Endothelial cell of umbilical vein (primary cell): ENCODE results near the gene SYT2. TPM values are rescaled to one million over a fixed set of nuclear protein-coding genes. Genes with fewer than 3 reads are reported as not detected.

Source experiments
- BruUV-seq: library from RNA; stranded (reverse); fragments of 400-500 nt; replicated peaks from 2 replicates; lab custom pipeline; 2021; lab: Mats Ljungman, UMichigan
- CTCF ChIA-PET: fragments of 300-600, 350-600 bp; sonication (Branson Sonifier 250); formaldehyde crosslinking; loops from one replicate; lab custom pipeline; 2021; ENCODE audit warnings: antibody characterized with exemption, inconsistent platforms; lab: Charles Lee
- POLR2A ChIA-PET: fragments of 300-600, 350-600 bp; sonication (Branson Sonifier 250); formaldehyde crosslinking; loops from one replicate; lab custom pipeline; 2021; ENCODE audit warnings: antibody characterized with exemption, inconsistent platforms; lab: Charles Lee
- DNase-seq: peaks from one replicate; pipeline ENCODE4 v3.0.0-alpha.2; 2011; ENCODE audit warnings: low read depth, low spot score
- FAIRE-seq: peaks from 2 replicates; lab custom pipeline; 2011; peaks lifted over from hg19 to GRCh38; lab: Jason Lieb, UNC
- H2AFZ ChIP-seq: 2 replicates; pipeline ENCODE4 v1.6.0; 2012; ENCODE audit warnings: low read depth, low read length, control low read depth, inconsistent platforms
- H3K27ac ChIP-seq: 2 replicates; pipeline ENCODE4 v1.5.1; 2011; ENCODE audit warnings: low read depth, mild to moderate bottlenecking, control low read depth, low read length, moderate library complexity; ENCODE audit not compliant: insufficient read depth
- H3K27me3 ChIP-seq, 2 experiments: 2 replicates each; pipeline versions ENCODE4 v1.6.0 to v1.6.1; 2011; ENCODE audit warnings: low read length in 2 of 2, mixed read lengths in 1 of 2; ENCODE audit not compliant: control insufficient read depth in 2 of 2, insufficient read depth in 2 of 2
- H3K36me3 ChIP-seq, 2 experiments: 2 replicates in 1 of 2; 3 replicates in 1 of 2; pipeline ENCODE4 v1.5.1; 2011; ENCODE audit warnings: low read length in 2 of 2, mild to moderate bottlenecking in 1 of 2, moderate library complexity in 1 of 2; ENCODE audit not compliant: control insufficient read depth in 2 of 2, insufficient read depth in 2 of 2; ENCODE audit errors: extremely low read depth in 1 of 2
- H3K4me1 ChIP-seq: 3 replicates; pipeline ENCODE4 v1.5.1; 2011; ENCODE audit warnings: mild to moderate bottlenecking, low read length; ENCODE audit not compliant: control insufficient read depth, insufficient read depth; ENCODE audit errors: extremely low read depth
- H3K4me2 ChIP-seq: 2 replicates; pipeline ENCODE4 v1.6.1; 2011; ENCODE audit warnings: low read length, control low read depth, mixed read lengths; ENCODE audit not compliant: insufficient read depth
- H3K4me3 ChIP-seq, 3 experiments: fragments of 200-600 bp in 1 of 3; sonication (generic), shearing (Covaris generic) in 1 of 3; replicated peaks in 1 of 3; 2 replicates each; pipeline ENCODE4 v1.5.1; 2011 to 2016; ENCODE audit warnings: control low read depth in 3 of 3, low read length in 3 of 3, mild to moderate bottlenecking in 2 of 3, inconsistent platforms in 1 of 3, low read depth in 1 of 3, moderate library complexity in 1 of 3; ENCODE audit not compliant: insufficient read depth in 1 of 3
- H3K79me2 ChIP-seq: 2 replicates; pipeline ENCODE4 v1.6.0; 2012; ENCODE audit warnings: low read length, inconsistent platforms; ENCODE audit not compliant: control insufficient read depth, insufficient read depth
- H3K9ac ChIP-seq: replicated peaks from 2 replicates; pipeline ENCODE3; 2011; ENCODE audit warnings: low read length, control low read depth; ENCODE audit not compliant: insufficient read depth; ENCODE audit errors: extremely low read depth
- H3K9me1 ChIP-seq: replicated peaks from 3 replicates; pipeline ENCODE4 v1.6.0; 2011; ENCODE audit warnings: mild to moderate bottlenecking, low read length; ENCODE audit not compliant: control insufficient read depth, insufficient read depth; ENCODE audit errors: extremely low read depth
- H3K9me3 ChIP-seq: replicated peaks from 2 replicates; pipeline ENCODE4 v1.5.1; 2012; ENCODE audit warnings: low read length, inconsistent platforms; ENCODE audit not compliant: control insufficient read depth, insufficient read depth
- H4K20me1 ChIP-seq: replicated peaks from 2 replicates; pipeline ENCODE3; 2011; ENCODE audit warnings: mild to moderate bottlenecking, low read length; ENCODE audit not compliant: control insufficient read depth, insufficient read depth; ENCODE audit errors: extremely low read depth
- EZH2 ChIP-seq: IDR thresholded peaks from 2 replicates; pipeline ENCODE4 v1.6.1; 2012; ENCODE audit warnings: borderline replicate concordance, low read depth, mild to moderate bottlenecking, moderate library complexity, low read length, inconsistent platforms; ENCODE audit not compliant: severe bottlenecking
- FOS ChIP-seq: IDR thresholded peaks from 2 replicates; pipeline ENCODE4 v1.6.1; 2011; ENCODE audit warnings: mild to moderate bottlenecking, low read length, moderate library complexity, borderline replicate concordance; ENCODE audit not compliant: insufficient read depth
- GATA2 ChIP-seq: IDR thresholded peaks from 2 replicates; pipeline ENCODE4 v1.7.0; 2011; ENCODE audit warnings: low read depth, mild to moderate bottlenecking, moderate library complexity, mixed read lengths, low read length; ENCODE audit not compliant: insufficient read length, insufficient read depth
- JUN ChIP-seq: IDR thresholded peaks from 2 replicates; pipeline ENCODE4 v1.6.1; 2011; ENCODE audit warnings: borderline replicate concordance, low read depth; ENCODE audit not compliant: insufficient read length, insufficient read depth
- MYC ChIP-seq: IDR thresholded peaks from one replicate; pipeline ENCODE4 v1.6.1; 2011; ENCODE audit warnings: mild to moderate bottlenecking, low read depth, low read length
- POLR2A ChIP-seq: IDR thresholded peaks from 2 replicates; pipeline ENCODE4 v1.6.1; 2012; ENCODE audit warnings: low read depth, mild to moderate bottlenecking, control low read depth, low read length
- POLR2AphosphoS5 ChIP-seq: IDR thresholded peaks from 2 replicates; pipeline ENCODE4 v1.6.1; 2012; ENCODE audit warnings: low read depth, mild to moderate bottlenecking, control low read depth, low read length, moderate library complexity; ENCODE audit not compliant: insufficient read depth
- dilution Hi-C: fragments of 300-500 bp; cut with MboI; formaldehyde crosslinking; loops from one replicate; pipeline ENCODE4 v1.15.0; 2019; ENCODE audit warnings: low sequenced_read_pairs; ENCODE audit not compliant: extremely low pct_ligation_motif_present
- intact Hi-C: fragments of 100-400 bp; cut with micrococcal nuclease; formaldehyde crosslinking; loops from one replicate; pipeline ENCODE4 v1.10.0; 2022
- polyA plus RNA-seq, 4 experiments: library from polyadenylated mRNA; depleted of rRNA in 3 of 4; stranded (reverse) in 3 of 4; unstranded in 1 of 4; fragments of >200 nt; gene quantifications; 2 replicates each; pipeline versions ENCODE4 v1.2.1 to v1.2.3, GENCODE V29; 2011 to 2012; ENCODE audit warnings: missing spikeins in 1 of 4
- total RNA-seq: library from RNA; stranded (reverse); gene quantifications from 2 replicates; pipeline ENCODE4 v1.2.3, GENCODE V29; 2021
- TF ChIP-seq, protein P1 (sequence below): IDR thresholded peaks from 2 replicates; pipeline ENCODE4 v1.6.1; 2011; ENCODE audit not compliant: insufficient read depth, insufficient read length
- TF ChIP-seq, protein P2 (sequence below), 2 donors: IDR thresholded peaks; 1 replicate in 1 of 2; 2 replicates in 1 of 2; pipeline ENCODE4 v1.5.1; 2011; ENCODE audit warnings: low read length in 2 of 2, mild to moderate bottlenecking in 2 of 2, moderate library complexity in 2 of 2, control low read depth in 1 of 2, inconsistent platforms in 1 of 2, low read depth in 1 of 2; ENCODE audit not compliant: insufficient read depth in 1 of 2; ENCODE audit errors: extremely low read depth in 1 of 2

The SYT2 gene
- total and polyA plus RNA-seq, 2 donors (not counting 3 experiments of a cell fraction or from before 2014, with no cell fraction given): not detected

DNA sequence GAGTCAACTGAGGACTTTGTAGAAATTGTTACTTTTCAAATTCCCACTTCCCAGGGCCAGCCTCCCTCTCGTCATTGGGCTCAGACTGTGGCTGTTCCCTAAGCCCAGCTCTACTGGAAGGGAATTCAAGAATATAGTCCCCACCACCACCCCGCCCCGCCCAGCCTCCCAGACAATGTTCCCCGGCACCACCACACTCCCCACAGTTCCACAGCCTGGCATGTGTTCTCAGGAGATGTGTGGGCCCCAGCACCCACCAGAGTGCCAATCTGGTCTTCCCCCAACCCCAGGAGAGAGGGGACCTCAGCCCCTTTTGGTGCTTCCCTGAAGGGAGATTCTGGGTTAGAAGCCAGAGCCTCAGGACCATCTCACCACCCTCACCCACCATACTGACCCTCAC lies 120.1 kb downstream of the SYT2 start:
- Histone ChIP-seq H3K27ac (peak overlapping the region; percentile 92), H3K9me3 (no peaks in the 10 kb centered on the region), H3K4me1 (peaks cover 51% of the 10 kb centered on the region), H3K9ac (no peak overlapping the region), H3K27me3 (no peaks in the 10 kb centered on the region), H3K4me3 (no peak overlapping the region), H3K9me1 (no peaks in the 10 kb centered on the region), H3K4me2 (no peak overlapping the region), H3K36me3 (no peaks in the 10 kb centered on the region), H4K20me1 (no peaks in the 10 kb centered on the region), H3K79me2 (no peaks in the 10 kb centered on the region), H2AFZ (no peak overlapping the region)
- BruUV-seq: no TSS peak
- FAIRE-seq (peak; percentile 44), DNase-seq (no peak)
- no peak for TF ChIP-seq POLR2AphosphoS5
- no peak for TF ChIP-seq MYC
- TF ChIP-seq FOS: no peak
- no peak for TF ChIP-seq GATA2
- TF ChIP-seq, protein P1, sequence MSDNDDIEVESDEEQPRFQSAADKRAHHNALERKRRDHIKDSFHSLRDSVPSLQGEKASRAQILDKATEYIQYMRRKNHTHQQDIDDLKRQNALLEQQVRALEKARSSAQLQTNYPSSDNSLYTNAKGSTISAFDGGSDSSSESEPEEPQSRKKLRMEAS: no peak
- TF ChIP-seq, protein P2, sequence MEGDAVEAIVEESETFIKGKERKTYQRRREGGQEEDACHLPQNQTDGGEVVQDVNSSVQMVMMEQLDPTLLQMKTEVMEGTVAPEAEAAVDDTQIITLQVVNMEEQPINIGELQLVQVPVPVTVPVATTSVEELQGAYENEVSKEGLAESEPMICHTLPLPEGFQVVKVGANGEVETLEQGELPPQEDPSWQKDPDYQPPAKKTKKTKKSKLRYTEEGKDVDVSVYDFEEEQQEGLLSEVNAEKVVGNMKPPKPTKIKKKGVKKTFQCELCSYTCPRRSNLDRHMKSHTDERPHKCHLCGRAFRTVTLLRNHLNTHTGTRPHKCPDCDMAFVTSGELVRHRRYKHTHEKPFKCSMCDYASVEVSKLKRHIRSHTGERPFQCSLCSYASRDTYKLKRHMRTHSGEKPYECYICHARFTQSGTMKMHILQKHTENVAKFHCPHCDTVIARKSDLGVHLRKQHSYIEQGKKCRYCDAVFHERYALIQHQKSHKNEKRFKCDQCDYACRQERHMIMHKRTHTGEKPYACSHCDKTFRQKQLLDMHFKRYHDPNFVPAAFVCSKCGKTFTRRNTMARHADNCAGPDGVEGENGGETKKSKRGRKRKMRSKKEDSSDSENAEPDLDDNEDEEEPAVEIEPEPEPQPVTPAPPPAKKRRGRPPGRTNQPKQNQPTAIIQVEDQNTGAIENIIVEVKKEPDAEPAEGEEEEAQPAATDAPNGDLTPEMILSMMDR (IDR thresholded peaks at IDR 0.05; ENCODE audit: extremely low read depth in 1 of 2, insufficient read depth in 1 of 2, low read depth in 1 of 2, low read length in 2 of 2): no peak
- TF ChIP-seq JUN: no peak
- no peak for TF ChIP-seq POLR2A
- no peak for TF ChIP-seq EZH2
- POLR2A ChIA-PET: no interaction called here
- CTCF ChIA-PET: interaction anchor here (1.2 to 2.1 kb wide), 7 partner anchors 8 to 130 kb away, joined by 3 to 10 read pairs (median 4); no protein-coding TSS in a partner anchor
- intact Hi-C loops (no loop called here), dilution Hi-C loops (no loop called here)
